IMR-90 (cell line): Measurements from ENCODE around the gene TMEM163. TPM values are rescaled to one million over a fixed set of nuclear protein-coding genes. Genes with fewer than 3 reads are reported as not detected.

Experiments used
- ATAC-seq: fragments of 200-7000 bp; cut with Tn5 transposase; 2 replicates; pipeline ENCODE4 v1.9.1; 2020; ENCODE audit warnings: low read depth, mild to moderate bottlenecking, moderate library complexity
- BruUV-seq: library from RNA; stranded (reverse); fragments of 400-500 nt; replicated peaks from 2 replicates; lab custom pipeline; 2021; lab: Mats Ljungman, UMichigan
- CTCF ChIA-PET: fragments of 300-600 bp; formaldehyde crosslinking; extraction: SDS; loops from one replicate; lab custom pipeline; 2021; ENCODE audit warnings: antibody characterized with exemption; lab: Yijun Ruan, JAX
- POLR2A ChIA-PET: fragments of 300-600 bp; sonication (Branson Sonifier 250); formaldehyde crosslinking; loops from one replicate; lab custom pipeline; 2022; ENCODE audit warnings: antibody characterized with exemption; ENCODE audit not compliant: unreplicated experiment; lab: Charles Lee
- DNase-seq: peaks from one replicate; pipeline ENCODE4 v3.0.0; 2013
- H2AFZ ChIP-seq: replicated peaks from 2 replicates; pipeline ENCODE3; 2013; ENCODE audit warnings: low read length, mild to moderate bottlenecking; ENCODE audit not compliant: poor library complexity
- H2AK5ac ChIP-seq: 2 replicates; pipeline ENCODE4 v1.6.1; 2013; ENCODE audit warnings: low read depth, low read length, inconsistent platforms
- H2AK9ac ChIP-seq: replicated peaks from 2 replicates; pipeline ENCODE3; 2013; ENCODE audit warnings: mild to moderate bottlenecking, low read depth, low read length, moderate library complexity; ENCODE audit not compliant: poor library complexity
- H2BK120ac ChIP-seq: 2 replicates; pipeline ENCODE4 v1.6.1; 2013; ENCODE audit warnings: low read depth, low read length, inconsistent platforms
- H2BK15ac ChIP-seq: 3 replicates; pipeline ENCODE4 v1.6.1; 2013; ENCODE audit warnings: low read depth, low read length, inconsistent platforms
- H2BK20ac ChIP-seq: 2 replicates; pipeline ENCODE4 v1.6.1; 2013; ENCODE audit warnings: low read depth, mild to moderate bottlenecking, inconsistent platforms, low read length, moderate library complexity
- H2BK5ac ChIP-seq: 2 replicates; pipeline ENCODE4 v1.6.1; 2013; ENCODE audit warnings: mild to moderate bottlenecking, low read depth, low read length, inconsistent platforms; ENCODE audit not compliant: poor library complexity, severe bottlenecking
- H3K14ac ChIP-seq: replicated peaks from 2 replicates; pipeline ENCODE4 v1.6.1; 2013; ENCODE audit warnings: low read depth, low read length, inconsistent platforms
- H3K18ac ChIP-seq: 2 replicates; pipeline ENCODE4 v1.6.1; 2013; ENCODE audit warnings: low read depth, low read length, control low read depth
- H3K23ac ChIP-seq: 2 replicates; pipeline ENCODE4 v1.6.1; 2013; ENCODE audit warnings: low read depth, low read length, inconsistent platforms
- H3K27ac ChIP-seq: 2 replicates; pipeline ENCODE4 v1.5.1; 2013; ENCODE audit warnings: mild to moderate bottlenecking, control low read depth, low read length; ENCODE audit not compliant: insufficient read depth
- H3K27me3 ChIP-seq: 2 replicates; pipeline ENCODE4 v1.6.1; 2013; ENCODE audit warnings: low read length; ENCODE audit not compliant: control insufficient read depth, insufficient read depth
- H3K36me3 ChIP-seq: 2 replicates; pipeline ENCODE4 v1.6.1; 2013; ENCODE audit warnings: low read length, mixed read lengths; ENCODE audit not compliant: control insufficient read depth, insufficient read depth
- H3K4ac ChIP-seq: 2 replicates; pipeline ENCODE4 v1.6.1; 2013; ENCODE audit warnings: low read depth, low read length, inconsistent platforms
- H3K4me1 ChIP-seq: 2 replicates; pipeline ENCODE4 v1.6.1; 2013; ENCODE audit warnings: low read length, mixed read lengths; ENCODE audit not compliant: control insufficient read depth, insufficient read depth
- H3K4me2 ChIP-seq: 2 replicates; pipeline ENCODE4 v1.6.1; 2013; ENCODE audit warnings: low read depth, mild to moderate bottlenecking, control low read depth, low read length, moderate library complexity
- H3K4me3 ChIP-seq: 2 replicates; pipeline ENCODE4 v1.5.1; 2013; ENCODE audit warnings: low read depth, mild to moderate bottlenecking, control low read depth, low read length, moderate library complexity; ENCODE audit not compliant: insufficient read depth
- H3K56ac ChIP-seq: 2 replicates; pipeline ENCODE4 v1.6.1; 2013; ENCODE audit warnings: low read length, inconsistent platforms; ENCODE audit not compliant: insufficient read depth; ENCODE audit errors: extremely low read depth
- H3K79me1 ChIP-seq, 2 experiments: 2 replicates each; pipeline ENCODE4 v1.6.1; 2013; ENCODE audit warnings: low read length in 2 of 2, inconsistent platforms in 1 of 2, low read depth in 1 of 2
- H3K9ac ChIP-seq: 2 replicates; pipeline ENCODE4 v1.6.1; 2013; ENCODE audit warnings: low read depth, low read length, control low read depth
- H3K9me1 ChIP-seq: 2 replicates; pipeline ENCODE4 v1.6.1; 2013; ENCODE audit warnings: low read length, inconsistent platforms; ENCODE audit not compliant: insufficient read depth
- H3K9me3 ChIP-seq: 2 replicates; pipeline ENCODE4 v1.6.1; 2013; ENCODE audit warnings: low read length; ENCODE audit not compliant: control insufficient read depth, insufficient read depth
- H4K20me1 ChIP-seq: 2 replicates; pipeline ENCODE4 v1.6.1; 2013; ENCODE audit warnings: low read length, inconsistent platforms; ENCODE audit not compliant: insufficient read depth
- H4K5ac ChIP-seq: 2 replicates; pipeline ENCODE4 v1.6.1; 2013; ENCODE audit warnings: mild to moderate bottlenecking, low read depth, low read length, control low read depth
- H4K8ac ChIP-seq, 2 experiments: 2 replicates each; pipeline ENCODE4 v1.6.1; 2013; ENCODE audit warnings: low read depth in 2 of 2, low read length in 2 of 2, control low read depth in 1 of 2, inconsistent platforms in 1 of 2
- H4K91ac ChIP-seq: 2 replicates; pipeline ENCODE4 v1.6.1; 2013; ENCODE audit warnings: low read depth, low read length, inconsistent platforms; ENCODE audit not compliant: insufficient read depth
- WGBS, 2 experiments: methylation state at CpG; one replicate each; pipeline versions ENCODE4 v1.1.5 to v1.1.7; 2013; ENCODE audit warnings: missing lambda C conversion rate in 2 of 2; ENCODE audit not compliant: insufficient read length in 1 of 2; ENCODE audit errors: extremely low coverage in 2 of 2; 5-methylcytosine and 5-hydroxymethylcytosine counted together
- dilution Hi-C: fragments of 300-500 bp; cut with HindIII; formaldehyde crosslinking; loops from one replicate; pipeline ENCODE4 v1.14.3; 2018; ENCODE audit warnings: low sequenced_read_pairs; ENCODE audit not compliant: unreplicated experiment
- in situ Hi-C: fragments of 300-500 bp; cut with MboI; formaldehyde crosslinking; loops from 3 replicates; pipeline ENCODE4 v1.14.3; 2019; ENCODE audit warnings: low sequenced_read_pairs, inconsistent platforms, mixed read lengths
- intact Hi-C: fragments of 100-400 bp; cut with micrococcal nuclease; formaldehyde crosslinking; loops from 2 replicates; pipeline ENCODE4 v1.10.0; 2022
- polyA plus RNA-seq, 3 experiments: library from polyadenylated mRNA; depleted of rRNA; stranded (reverse); fragments of >200 nt; gene quantifications; 2 replicates each; pipeline ENCODE4 v1.2.3, GENCODE V29; 2012; ENCODE audit warnings: low replicate concordance in 1 of 3
- total RNA-seq: library from RNA; depleted of rRNA; stranded (reverse); fragments of >200 nt; gene quantifications from 2 replicates; pipeline ENCODE4 v1.2.3, GENCODE V29; 2012
- TF ChIP-seq, protein P1 (sequence below): fragments of 150-350 bp; IDR thresholded peaks from 2 replicates; pipeline ENCODE4 v1.6.1; 2016; ENCODE audit warnings: low read depth, mild to moderate bottlenecking, low read length, moderate library complexity, borderline replicate concordance
- TF ChIP-seq, protein P2 (sequence below): conservative IDR thresholded peaks from 2 replicates; pipeline ENCODE4 v1.5.1; 2012; ENCODE audit warnings: mild to moderate bottlenecking, low read depth, low read length, improper control_type of control experiment

The TMEM163 gene
- total and polyA plus RNA-seq, 2 of the 4 experiments (the other 2 are of a cell fraction): not detected

- Histone ChIP-seq H2BK15ac (no peak overlapping the region), H3K23ac (no peak overlapping the region), H3K27ac (no peak overlapping the region), H3K4ac (no peak overlapping the region), H2AFZ (no peak overlapping the region), H4K8ac (no peak overlapping the region), H3K36me3 (no peaks in the 10 kb centered on the region), H3K9me3 (no peaks in the 10 kb centered on the region), H3K14ac (no peak overlapping the region), H4K91ac (no peak overlapping the region), H2BK20ac (no peak overlapping the region), H3K4me1 (no peaks in the 10 kb centered on the region), H3K79me1 (no peaks in the 10 kb centered on the region), H3K9ac (no peak overlapping the region), H2AK9ac (no peak overlapping the region), H2BK120ac (no peak overlapping the region), H3K27me3 (peaks cover 3% of the 10 kb centered on the region), H3K4me2 (no peak overlapping the region), H4K20me1 (no peaks in the 10 kb centered on the region), H2BK5ac (no peak overlapping the region), H4K5ac (no peak overlapping the region), H3K56ac (no peak overlapping the region), H3K4me3 (no peak overlapping the region), H3K18ac (no peak overlapping the region), H2AK5ac (no peak overlapping the region), H3K9me1 (no peaks in the 10 kb centered on the region)
- ChIA-PET POLR2A (no interaction called here), CTCF (no interaction called here)
- DNase-seq (no peak), ATAC-seq (no peak)
- 83% methylated on average over 2 of the region's 10 CpGs; no CpG with 5 or more reads in 1 of the 2 experiments for WGBS, 2 experiments
- in situ Hi-C loops: no loop called here
- dilution Hi-C loops: no loop called here
- no TSS peak for BruUV-seq
- intact Hi-C loops: no loop called here
- TF ChIP-seq, protein P1, sequence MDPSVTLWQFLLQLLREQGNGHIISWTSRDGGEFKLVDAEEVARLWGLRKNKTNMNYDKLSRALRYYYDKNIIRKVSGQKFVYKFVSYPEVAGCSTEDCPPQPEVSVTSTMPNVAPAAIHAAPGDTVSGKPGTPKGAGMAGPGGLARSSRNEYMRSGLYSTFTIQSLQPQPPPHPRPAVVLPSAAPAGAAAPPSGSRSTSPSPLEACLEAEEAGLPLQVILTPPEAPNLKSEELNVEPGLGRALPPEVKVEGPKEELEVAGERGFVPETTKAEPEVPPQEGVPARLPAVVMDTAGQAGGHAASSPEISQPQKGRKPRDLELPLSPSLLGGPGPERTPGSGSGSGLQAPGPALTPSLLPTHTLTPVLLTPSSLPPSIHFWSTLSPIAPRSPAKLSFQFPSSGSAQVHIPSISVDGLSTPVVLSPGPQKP: no peak
- TF ChIP-seq, protein P2, sequence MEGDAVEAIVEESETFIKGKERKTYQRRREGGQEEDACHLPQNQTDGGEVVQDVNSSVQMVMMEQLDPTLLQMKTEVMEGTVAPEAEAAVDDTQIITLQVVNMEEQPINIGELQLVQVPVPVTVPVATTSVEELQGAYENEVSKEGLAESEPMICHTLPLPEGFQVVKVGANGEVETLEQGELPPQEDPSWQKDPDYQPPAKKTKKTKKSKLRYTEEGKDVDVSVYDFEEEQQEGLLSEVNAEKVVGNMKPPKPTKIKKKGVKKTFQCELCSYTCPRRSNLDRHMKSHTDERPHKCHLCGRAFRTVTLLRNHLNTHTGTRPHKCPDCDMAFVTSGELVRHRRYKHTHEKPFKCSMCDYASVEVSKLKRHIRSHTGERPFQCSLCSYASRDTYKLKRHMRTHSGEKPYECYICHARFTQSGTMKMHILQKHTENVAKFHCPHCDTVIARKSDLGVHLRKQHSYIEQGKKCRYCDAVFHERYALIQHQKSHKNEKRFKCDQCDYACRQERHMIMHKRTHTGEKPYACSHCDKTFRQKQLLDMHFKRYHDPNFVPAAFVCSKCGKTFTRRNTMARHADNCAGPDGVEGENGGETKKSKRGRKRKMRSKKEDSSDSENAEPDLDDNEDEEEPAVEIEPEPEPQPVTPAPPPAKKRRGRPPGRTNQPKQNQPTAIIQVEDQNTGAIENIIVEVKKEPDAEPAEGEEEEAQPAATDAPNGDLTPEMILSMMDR: no peak
Measured at GRCh38 chr2:134581877-134582546, 136.8 kb downstream of the TMEM163 start.
